ENCODE measurements around the gene UCK2. TPM values are rescaled to one million over a fixed set of nuclear protein-coding genes. Genes with fewer than 3 reads are reported as not detected.

Gene UCK2
- total RNA-seq, 1 experiment from 2014 or later: 59.9 TPM

- no peak overlapping the region for H2AFZ ChIP-seq
These were observed 70.2 kb downstream of the UCK2 start for GRCh38 chr1:165897326-165898303.

GRCh38 chr1:165898837-165899236 is 71.4 kb downstream of the UCK2 start:
- no peak overlapping the region for H3K4me2 ChIP-seq
- peak in 1 of 2 experiments; percentile 26 for DNase-seq
- no peaks in the 10 kb centered on the region for H3K9me3 ChIP-seq (ENCODE audit: insufficient read depth, low read depth)
- no peak overlapping the region for H3K4me3 ChIP-seq
- TF ChIP-seq EZH2 (IDR thresholded peaks at IDR 0.05; ENCODE audit: low read depth) (no peak), CTCF (conservative IDR thresholded peaks at IDR 0.05) (no peak)
- H3K27me3 ChIP-seq (ENCODE audit: insufficient read depth, low read depth): no peaks in the 10 kb centered on the region
- no peaks in the 10 kb centered on the region for H3K4me1 ChIP-seq (replicated peaks; ENCODE audit: insufficient read depth)
- H2AFZ ChIP-seq: no peak overlapping the region
- no peak overlapping the region for H3K27ac ChIP-seq
- H3K9me2 ChIP-seq (ENCODE audit: insufficient read depth): no peaks in the 10 kb centered on the region
- intact Hi-C loops (cut with micrococcal nuclease; ENCODE audit: unreplicated experiment): loop anchor here (2.0 kb wide), 1 partner anchor 70 kb away; no protein-coding TSS in a partner anchor
- POLR2A ChIA-PET (ENCODE audit: unreplicated experiment): interaction anchor here (0.6 kb wide), 1 partner anchor 130 kb away, joined by 3 read pairs; the partner anchor contains the start of gene TMCO1
- no TSS peak for BruUV-seq (replicated peaks)
- H3K79me2 ChIP-seq (ENCODE audit: low read depth): no peaks in the 10 kb centered on the region
- H4K20me1 ChIP-seq (ENCODE audit: insufficient read depth): peaks cover 14% of the 10 kb centered on the region; the same call in 1 of the 2 replicates
- CTCF ChIA-PET: no interaction called here
- no peaks in the 10 kb centered on the region for H3F3A ChIP-seq (ENCODE audit: insufficient read depth, low read depth)
- H3K36me3 ChIP-seq (ENCODE audit: low read depth): peaks cover 23% of the 10 kb centered on the region

More at GRCh38 chr1:165897326-165898303, 70.2 kb downstream of the UCK2 start:
- peaks cover 17% of the 10 kb centered on the region for H3K36me3 ChIP-seq (ENCODE audit: low read depth)
- no peaks in the 10 kb centered on the region for H3K9me3 ChIP-seq (ENCODE audit: insufficient read depth, low read depth)
- POLR2A ChIA-PET (ENCODE audit: unreplicated experiment): interaction anchor here (0.6 kb wide), 1 partner anchor 367 kb away, joined by 3 read pairs; no protein-coding TSS in a partner anchor
- no peak for TF ChIP-seq EZH2 (IDR thresholded peaks at IDR 0.05; ENCODE audit: low read depth)
- TF ChIP-seq CTCF (conservative IDR thresholded peaks at IDR 0.05): no peak
- BruUV-seq (replicated peaks): no TSS peak
- H3K4me1 ChIP-seq (replicated peaks; ENCODE audit: insufficient read depth): no peaks in the 10 kb centered on the region
- H3F3A ChIP-seq (ENCODE audit: insufficient read depth, low read depth): 0 out of 2 replicates have a peak, but pooled peaks cover 2% of the 10 kb centered on the region
- H3K27ac ChIP-seq: no peak overlapping the region
- H4K20me1 ChIP-seq (ENCODE audit: insufficient read depth): 0 out of 2 replicates have a peak, but pooled peaks cover 14% of the 10 kb centered on the region
- H3K79me2 ChIP-seq (ENCODE audit: low read depth): no peaks in the 10 kb centered on the region
- DNase-seq: no peak
- intact Hi-C loops (cut with micrococcal nuclease; ENCODE audit: unreplicated experiment): loop anchor here (2.0 kb wide), 1 partner anchor 69 kb away; no protein-coding TSS in a partner anchor
- no peak overlapping the region for H3K4me2 ChIP-seq
- CTCF ChIA-PET: no interaction called here
- no peaks in the 10 kb centered on the region for H3K27me3 ChIP-seq (ENCODE audit: insufficient read depth, low read depth)
- H3K9me2 ChIP-seq (ENCODE audit: insufficient read depth): no peaks in the 10 kb centered on the region
- no peak overlapping the region for H3K4me3 ChIP-seq

- no peaks in the 10 kb centered on the region for H3F3A ChIP-seq (ENCODE audit: insufficient read depth, low read depth)
- H3K36me3 ChIP-seq (ENCODE audit: low read depth): peaks cover 23% of the 10 kb centered on the region
- CTCF ChIA-PET: no interaction called here
- no peak overlapping the region for H3K4me3 ChIP-seq
- no peak for DNase-seq
- no peak for TF ChIP-seq EZH2 (IDR thresholded peaks at IDR 0.05; ENCODE audit: low read depth)
- no peak for TF ChIP-seq CTCF (conservative IDR thresholded peaks at IDR 0.05)
- intact Hi-C loops (cut with micrococcal nuclease; ENCODE audit: unreplicated experiment): loop anchor here (2.0 kb wide), 1 partner anchor 71 kb away; no protein-coding TSS in a partner anchor
- H2AFZ ChIP-seq: no peak overlapping the region
- BruUV-seq (replicated peaks): no TSS peak
- no peaks in the 10 kb centered on the region for H3K27me3 ChIP-seq (ENCODE audit: insufficient read depth, low read depth)
- H3K4me1 ChIP-seq (replicated peaks; ENCODE audit: insufficient read depth): no peaks in the 10 kb centered on the region
- no peaks in the 10 kb centered on the region for H3K79me2 ChIP-seq (ENCODE audit: low read depth)
- no peaks in the 10 kb centered on the region for H3K9me2 ChIP-seq (ENCODE audit: insufficient read depth)
- H3K9me3 ChIP-seq (ENCODE audit: insufficient read depth, low read depth): no peaks in the 10 kb centered on the region
- H3K4me2 ChIP-seq: no peak overlapping the region
- H3K27ac ChIP-seq: no peak overlapping the region
- peaks cover 14% of the 10 kb centered on the region; the same call in 1 of the 2 replicates for H4K20me1 ChIP-seq (ENCODE audit: insufficient read depth)
- POLR2A ChIA-PET (ENCODE audit: unreplicated experiment): no interaction called here
These were observed 72.1 kb downstream of the UCK2 start for GRCh38 chr1:165899461-165899941.

Data from PC-9 (cell line).